Measurements from ENCODE around the gene RGS10.

RGS10 gene

DNA sequence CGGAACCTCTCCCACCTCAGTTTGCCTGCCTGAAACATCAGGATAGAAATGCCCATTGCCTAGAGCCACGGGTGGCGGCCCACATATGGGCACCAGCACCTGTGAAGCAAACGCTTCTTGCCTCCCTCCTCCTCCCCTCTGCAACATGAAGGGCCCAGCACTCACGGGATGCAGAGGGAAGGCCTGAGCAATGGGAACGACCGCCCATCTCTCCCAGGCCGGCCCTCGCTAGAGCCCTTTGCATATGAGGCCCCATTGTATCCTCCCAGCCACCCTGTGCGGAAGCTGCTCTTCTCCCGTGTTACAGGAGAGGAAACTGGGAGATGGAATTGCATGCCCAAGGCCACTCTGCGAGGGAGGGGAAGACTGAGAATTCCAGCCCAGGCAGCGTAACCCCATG lies 88.2 kb downstream of the RGS10 start:
- no peaks in the 10 kb centered on the region for H3K79me1 ChIP-seq (ENCODE audit: low read depth, low read length)
- peaks cover 0 to 9% of the 10 kb centered on the region in 2 donors for H3K4me1 ChIP-seq (ENCODE audit: control insufficient read depth in 2 of 2, insufficient read depth in 1 of 2, low read depth in 1 of 2, low read length in 2 of 2)
- no peak overlapping the region for H2BK5ac ChIP-seq (ENCODE audit: low read length)
- no peak overlapping the region for H4K91ac ChIP-seq (ENCODE audit: low read depth, low read length, poor library complexity)
- no peak overlapping the region for H3K27ac ChIP-seq (replicated peaks; ENCODE audit: low read length)
- peak overlapping the region; percentile 47 for H2AK5ac ChIP-seq (ENCODE audit: low read depth, low read length)
- H2BK120ac ChIP-seq (ENCODE audit: low read depth, low read length): no peak overlapping the region
- H2BK15ac ChIP-seq (ENCODE audit: low read length): no peak overlapping the region
- H3K4ac ChIP-seq (ENCODE audit: low read length): no peak overlapping the region
- no peak overlapping the region for H3K23ac ChIP-seq (ENCODE audit: low read depth, low read length, poor library complexity)
- peak overlapping the region; percentile 68 for H4K8ac ChIP-seq (ENCODE audit: low read depth, low read length)
- no peaks in the 10 kb centered on the region for H3K9me3 ChIP-seq (replicated peaks in 1 of 2; ENCODE audit: control insufficient read depth in 2 of 2, insufficient read depth in 1 of 2, low read depth in 1 of 2, low read length in 2 of 2)
- peaks cover 0 to 2% of the 10 kb centered on the region in 2 donors for H3K36me3 ChIP-seq (replicated peaks in 1 of 2; ENCODE audit: control insufficient read depth in 2 of 2, insufficient read depth in 2 of 2, low read length in 2 of 2)
- H3K4me2 ChIP-seq (ENCODE audit: insufficient read depth, low read length, poor library complexity, severe bottlenecking): no peak overlapping the region
- no peak for DNase-seq (ENCODE audit: low spot score)
- H3K14ac ChIP-seq (ENCODE audit: low read length): no peak overlapping the region
- no peak overlapping the region for H2AFZ ChIP-seq (ENCODE audit: low read length)
- H3K9ac ChIP-seq (ENCODE audit: low read depth, low read length, poor library complexity): peak overlapping the region; percentile 30
- no peaks in the 10 kb centered on the region for H3K27me3 ChIP-seq (ENCODE audit: control insufficient read depth in 3 of 3, insufficient read depth in 3 of 3, low read depth in 1 of 3, low read length in 3 of 3)
- WGBS, 2 donors (ENCODE audit: extremely low coverage in 2 of 2, insufficient read length in 2 of 2, insufficient replicate concordance in 1 of 2): no CpG with 5 or more reads among the region's 13 CpGs
- no peak overlapping the region for H2BK12ac ChIP-seq (ENCODE audit: low read length)
- H3K4me3 ChIP-seq (ENCODE audit: low read length in 2 of 2): no peak overlapping the region
- H3K18ac ChIP-seq (ENCODE audit: low read length): peak overlapping the region; percentile 30

DNA sequence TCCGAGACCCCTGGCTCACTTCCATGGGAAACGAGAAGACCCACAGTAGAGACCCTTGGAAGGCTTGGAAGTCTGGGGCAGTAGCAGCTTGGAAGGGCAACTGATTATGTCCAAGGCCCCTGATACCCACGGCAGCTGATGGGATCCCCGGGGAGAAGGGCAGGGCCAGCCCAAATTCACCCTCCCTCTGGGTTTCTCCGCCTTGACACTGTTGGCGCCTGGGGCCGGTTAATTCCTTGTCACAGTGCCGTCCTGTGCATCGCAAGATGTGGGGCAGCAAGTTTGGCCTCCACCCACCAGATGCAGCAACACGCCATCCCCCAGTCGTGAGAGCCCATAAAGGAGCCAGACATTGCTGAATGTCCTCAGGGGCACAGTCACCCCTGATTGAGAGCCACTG lies 89.2 kb downstream of the RGS10 start:
- no CpG with 5 or more reads among the region's 11 CpGs for WGBS, 2 donors (ENCODE audit: extremely low coverage in 2 of 2, insufficient read length in 2 of 2, insufficient replicate concordance in 1 of 2)
- Histone ChIP-seq H3K18ac (ENCODE audit: low read length) (no peak overlapping the region), H2BK120ac (ENCODE audit: low read depth, low read length) (no peak overlapping the region)

GRCh38 chr10:119452396-119452795 lies 90.1 kb downstream of the RGS10 start:
- no peaks in the 10 kb centered on the region for H3K9me3 ChIP-seq (replicated peaks in 1 of 2; ENCODE audit: control insufficient read depth in 2 of 2, insufficient read depth in 1 of 2, low read depth in 1 of 2, low read length in 2 of 2)
- WGBS, 2 donors (ENCODE audit: extremely low coverage in 2 of 2, insufficient read length in 2 of 2, insufficient replicate concordance in 1 of 2): no CpG with 5 or more reads among the region's 14 CpGs
- H3K4me3 ChIP-seq (ENCODE audit: low read length in 2 of 2): no peak overlapping the region
- DNase-seq (ENCODE audit: low spot score): no peak
- H2AK5ac ChIP-seq (ENCODE audit: low read depth, low read length): no peak overlapping the region
- H3K4me1 ChIP-seq (ENCODE audit: control insufficient read depth in 2 of 2, insufficient read depth in 1 of 2, low read depth in 1 of 2, low read length in 2 of 2): peaks cover 0 to 12% of the 10 kb centered on the region in 2 donors
- no peak overlapping the region for H4K91ac ChIP-seq (ENCODE audit: low read depth, low read length, poor library complexity)
- no peak overlapping the region for H3K23ac ChIP-seq (ENCODE audit: low read depth, low read length, poor library complexity)
- H3K4me2 ChIP-seq (ENCODE audit: insufficient read depth, low read length, poor library complexity, severe bottlenecking): no peak overlapping the region
- H2BK5ac ChIP-seq (ENCODE audit: low read length): no peak overlapping the region
- H3K79me1 ChIP-seq (ENCODE audit: low read depth, low read length): no peaks in the 10 kb centered on the region
- no peak overlapping the region for H3K9ac ChIP-seq (ENCODE audit: low read depth, low read length, poor library complexity)
- no peak overlapping the region for H3K14ac ChIP-seq (ENCODE audit: low read length)
- no peak overlapping the region for H2BK15ac ChIP-seq (ENCODE audit: low read length)
- H3K36me3 ChIP-seq (replicated peaks in 1 of 2; ENCODE audit: control insufficient read depth in 2 of 2, insufficient read depth in 2 of 2, low read length in 2 of 2): peaks cover 0 to 5% of the 10 kb centered on the region in 2 donors
- no peak overlapping the region for H3K4ac ChIP-seq (ENCODE audit: low read length)
- no peaks in the 10 kb centered on the region for H3K27me3 ChIP-seq (ENCODE audit: control insufficient read depth in 3 of 3, insufficient read depth in 3 of 3, low read depth in 1 of 3, low read length in 3 of 3)
- H2AFZ ChIP-seq (ENCODE audit: low read length): no peak overlapping the region
- H2BK12ac ChIP-seq (ENCODE audit: low read length): no peak overlapping the region
- H4K8ac ChIP-seq (ENCODE audit: low read depth, low read length): no peak overlapping the region
- no peak overlapping the region for H2BK120ac ChIP-seq (ENCODE audit: low read depth, low read length)
- H3K18ac ChIP-seq (ENCODE audit: low read length): no peak overlapping the region
- H3K27ac ChIP-seq (replicated peaks; ENCODE audit: low read length): no peak overlapping the region

More for the DNA sequence above, 89.2 kb downstream of the RGS10 start:
- Histone ChIP-seq H3K27me3 (ENCODE audit: control insufficient read depth in 3 of 3, insufficient read depth in 3 of 3, low read depth in 1 of 3, low read length in 3 of 3) (no peaks in the 10 kb centered on the region), H3K9ac (ENCODE audit: low read depth, low read length, poor library complexity) (no peak overlapping the region), H3K4me3 (ENCODE audit: low read length in 2 of 2) (no peak overlapping the region), H4K8ac (ENCODE audit: low read depth, low read length) (no peak overlapping the region), H2BK5ac (ENCODE audit: low read length) (peak overlapping the region; percentile 71), H4K91ac (ENCODE audit: low read depth, low read length, poor library complexity) (no peak overlapping the region), H3K14ac (ENCODE audit: low read length) (no peak overlapping the region), H3K36me3 (replicated peaks in 1 of 2; ENCODE audit: control insufficient read depth in 2 of 2, insufficient read depth in 2 of 2, low read length in 2 of 2) (peaks cover 0 to 2% of the 10 kb centered on the region in 2 donors), H3K23ac (ENCODE audit: low read depth, low read length, poor library complexity) (no peak overlapping the region), H2AK5ac (ENCODE audit: low read depth, low read length) (no peak overlapping the region), H3K4me1 (ENCODE audit: control insufficient read depth in 2 of 2, insufficient read depth in 1 of 2, low read depth in 1 of 2, low read length in 2 of 2) (peaks cover 0 to 11% of the 10 kb centered on the region in 2 donors), H3K9me3 (replicated peaks in 1 of 2; ENCODE audit: control insufficient read depth in 2 of 2, insufficient read depth in 1 of 2, low read depth in 1 of 2, low read length in 2 of 2) (no peaks in the 10 kb centered on the region), H3K4ac (ENCODE audit: low read length) (no peak overlapping the region), H2AFZ (ENCODE audit: low read length) (no peak overlapping the region), H3K79me1 (ENCODE audit: low read depth, low read length) (no peaks in the 10 kb centered on the region), H3K4me2 (ENCODE audit: insufficient read depth, low read length, poor library complexity, severe bottlenecking) (no peak overlapping the region), H3K27ac (replicated peaks; ENCODE audit: low read length) (no peak overlapping the region), H2BK12ac (ENCODE audit: low read length) (no peak overlapping the region), H2BK15ac (ENCODE audit: low read length) (no peak overlapping the region)
- no peak for DNase-seq (ENCODE audit: low spot score)

DNA sequence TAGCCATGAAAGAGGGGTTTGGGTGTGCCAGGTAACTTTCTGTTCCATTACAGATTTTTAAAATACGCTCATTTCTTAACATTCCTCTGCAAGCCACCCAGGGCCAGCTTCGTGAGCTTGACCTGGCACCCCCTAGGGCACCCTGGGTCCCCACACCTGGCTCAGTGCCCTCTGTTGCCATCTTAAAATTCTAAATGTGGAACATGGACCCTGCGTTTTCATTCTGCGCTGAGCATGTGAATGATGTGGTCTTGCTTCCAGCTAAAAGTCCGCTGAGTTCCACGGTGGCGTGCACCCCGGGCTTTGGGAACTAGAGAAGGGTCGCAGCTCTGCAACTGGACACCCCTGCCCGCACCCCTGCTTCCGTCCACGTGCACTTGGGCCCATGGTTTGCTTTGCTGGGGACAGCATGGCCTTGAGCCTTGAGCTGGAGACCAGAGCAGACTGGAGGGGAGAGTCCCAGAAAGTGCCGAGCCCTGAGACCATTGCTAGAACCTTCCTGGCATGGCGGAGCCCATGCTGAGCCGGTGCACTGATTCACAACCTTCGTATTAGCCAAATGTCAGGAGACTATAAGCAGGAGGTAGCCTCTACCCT lies 91.1 kb downstream of the RGS10 start:
- no peak overlapping the region for H2AFZ ChIP-seq (ENCODE audit: low read length)
- H2AK5ac ChIP-seq (ENCODE audit: low read depth, low read length): no peak overlapping the region
- H4K91ac ChIP-seq (ENCODE audit: low read depth, low read length, poor library complexity): no peak overlapping the region
- DNase-seq (ENCODE audit: low spot score): no peak
- no peak overlapping the region for H4K8ac ChIP-seq (ENCODE audit: low read depth, low read length)
- peaks cover 0 to 5% of the 10 kb centered on the region in 2 donors for H3K36me3 ChIP-seq (replicated peaks in 1 of 2; ENCODE audit: control insufficient read depth in 2 of 2, insufficient read depth in 2 of 2, low read length in 2 of 2)
- H3K4me2 ChIP-seq (ENCODE audit: insufficient read depth, low read length, poor library complexity, severe bottlenecking): no peak overlapping the region
- H2BK5ac ChIP-seq (ENCODE audit: low read length): no peak overlapping the region
- no peak overlapping the region for H3K23ac ChIP-seq (ENCODE audit: low read depth, low read length, poor library complexity)
- H3K9me3 ChIP-seq (replicated peaks in 1 of 2; ENCODE audit: control insufficient read depth in 2 of 2, insufficient read depth in 1 of 2, low read depth in 1 of 2, low read length in 2 of 2): no peaks in the 10 kb centered on the region
- no peak overlapping the region for H2BK15ac ChIP-seq (ENCODE audit: low read length)
- no peaks in the 10 kb centered on the region for H3K27me3 ChIP-seq (ENCODE audit: control insufficient read depth in 3 of 3, insufficient read depth in 3 of 3, low read depth in 1 of 3, low read length in 3 of 3)
- H3K14ac ChIP-seq (ENCODE audit: low read length): no peak overlapping the region
- no peak overlapping the region for H2BK120ac ChIP-seq (ENCODE audit: low read depth, low read length)
- no peak overlapping the region for H3K9ac ChIP-seq (ENCODE audit: low read depth, low read length, poor library complexity)
- H3K4me3 ChIP-seq (ENCODE audit: low read length in 2 of 2): no peak overlapping the region
- no peaks in the 10 kb centered on the region for H3K79me1 ChIP-seq (ENCODE audit: low read depth, low read length)
- no peak overlapping the region for H3K18ac ChIP-seq (ENCODE audit: low read length)
- WGBS, 2 donors (ENCODE audit: extremely low coverage in 2 of 2, insufficient read length in 2 of 2, insufficient replicate concordance in 1 of 2): no CpG with 5 or more reads among the region's 16 CpGs
- H3K4ac ChIP-seq (ENCODE audit: low read length): no peak overlapping the region
- no peak overlapping the region for H3K27ac ChIP-seq (replicated peaks; ENCODE audit: low read length)
- H2BK12ac ChIP-seq (ENCODE audit: low read length): no peak overlapping the region
- H3K4me1 ChIP-seq (ENCODE audit: control insufficient read depth in 2 of 2, insufficient read depth in 1 of 2, low read depth in 1 of 2, low read length in 2 of 2): peaks cover 0 to 12% of the 10 kb centered on the region in 2 donors

Measured in neuronal stem cell (in vitro differentiated cells).